Epithelial cell of proximal tubule (primary cell): ENCODE results near the gene RALGPS1. TPM values are rescaled to one million over a fixed set of nuclear protein-coding genes. Genes with fewer than 3 reads are reported as not detected.

Experiments
- DNase-seq: peaks from one replicate; pipeline ENCODE4 v3.0.0-alpha.2; 2011; ENCODE audit warnings: low read depth
- H3K4me3 ChIP-seq: 2 replicates; pipeline ENCODE4 v1.5.1; 2011; ENCODE audit warnings: low read depth, mild to moderate bottlenecking, low read length
- CTCF ChIP-seq: conservative IDR thresholded peaks from 2 replicates; pipeline ENCODE4 v1.5.1; 2012; ENCODE audit warnings: low read depth, mild to moderate bottlenecking, low read length
- total RNA-seq: library from RNA; depleted of rRNA; stranded (reverse); fragments of >200 nt; gene quantifications from 2 replicates; pipeline ENCODE4 v1.2.3, GENCODE V29; 2015

RALGPS1 gene
- total RNA-seq, 1 donor from 2014 or later, result 4.0 TPM

DNA sequence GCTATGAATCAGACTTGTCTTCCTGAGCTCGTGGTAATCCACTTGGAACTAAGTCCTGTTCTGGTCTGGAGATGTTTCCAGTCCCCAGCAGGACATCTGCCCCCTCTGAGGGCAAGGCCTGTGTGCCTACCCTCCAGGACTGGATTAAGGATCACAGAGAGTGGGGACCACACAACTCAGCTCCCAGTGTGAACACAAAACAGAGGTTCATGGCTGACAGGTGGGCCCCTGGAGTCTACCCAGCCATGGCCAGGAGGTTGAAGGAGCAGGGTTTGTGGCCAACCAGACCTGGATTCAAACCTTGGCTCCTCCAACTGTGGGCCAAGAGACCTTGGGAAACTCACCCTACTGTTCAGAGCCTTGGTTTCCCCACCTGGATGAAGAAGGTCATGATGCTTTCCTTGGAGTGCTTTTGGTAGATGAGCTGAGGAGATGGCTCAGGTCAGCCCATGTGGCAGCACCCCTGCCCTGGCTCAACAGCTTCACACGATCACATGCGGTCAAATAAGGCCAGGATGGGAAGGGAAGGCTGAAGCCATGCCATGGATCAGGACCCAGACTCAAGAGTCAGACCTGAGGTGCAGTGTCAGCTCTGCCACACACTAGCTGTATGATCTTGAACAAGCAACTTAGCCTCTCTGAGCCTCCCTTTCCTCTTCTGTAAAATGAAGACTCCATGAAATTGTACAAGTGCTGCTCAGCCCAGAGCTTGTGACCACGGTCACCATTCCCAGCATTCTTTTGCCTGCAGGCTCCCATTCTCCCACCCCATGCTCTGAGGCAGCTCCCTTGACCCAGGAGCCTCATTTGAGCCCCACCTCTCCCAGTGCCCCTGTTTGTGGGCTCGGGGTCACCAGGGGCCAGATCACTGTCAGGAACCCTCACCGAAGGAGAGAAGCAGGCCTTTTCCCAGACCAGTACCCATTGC lies 235.1 kb downstream of the RALGPS1 start:
- DNase-seq, result no peak
- TF ChIP-seq CTCF, result no peak
- H3K4me3 ChIP-seq, result no peak overlapping the region

DNA sequence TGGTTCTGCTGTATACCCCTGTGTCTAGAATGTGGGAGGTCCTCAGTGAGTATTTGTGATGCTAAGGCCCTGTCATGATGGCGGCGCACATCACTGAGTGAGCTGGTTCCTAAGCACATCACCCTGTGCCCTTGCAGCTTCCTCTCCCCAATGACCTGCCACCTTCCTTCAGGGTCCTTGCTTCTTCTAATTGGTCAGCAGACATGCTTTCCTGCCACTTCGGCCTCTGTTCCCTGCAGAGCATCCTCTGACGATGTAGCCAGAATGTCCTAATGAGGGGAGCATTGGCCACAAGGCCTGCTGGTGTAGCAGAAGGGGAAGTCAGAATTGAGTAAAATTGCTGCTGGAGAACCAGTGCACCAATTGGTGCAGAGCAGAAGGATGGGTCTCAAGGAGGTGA lies 238.9 kb downstream of the RALGPS1 start:
- no peak for DNase-seq
- TF ChIP-seq CTCF, result no peak
- no peak overlapping the region for H3K4me3 ChIP-seq

DNA sequence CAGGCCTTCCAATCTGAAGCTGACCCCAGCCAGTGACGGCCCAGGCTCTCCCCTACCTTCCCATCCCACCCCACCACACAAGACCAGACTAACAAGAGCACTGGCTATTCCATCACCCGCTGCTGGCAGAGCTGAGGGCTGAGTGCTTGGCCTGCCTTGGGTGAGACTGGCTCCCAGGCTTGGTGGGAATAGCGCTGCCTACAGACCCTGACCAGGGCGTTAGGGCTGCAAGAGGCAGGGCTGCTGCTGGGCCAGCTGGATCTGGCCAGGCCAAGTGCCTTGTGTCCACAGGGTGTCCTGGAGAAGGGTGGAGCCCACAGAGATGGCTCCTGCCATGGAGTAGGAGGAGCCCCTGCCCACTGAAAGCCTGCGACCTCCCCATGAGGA lies 239.4 kb downstream of the RALGPS1 start:
- no peak overlapping the region for H3K4me3 ChIP-seq
- DNase-seq, result no peak
- TF ChIP-seq CTCF, result no peak

GRCh38 chr9:127154390-127155191 lies 240.0 kb downstream of the RALGPS1 start:
- H3K4me3 ChIP-seq, result no peak overlapping the region
- no peak for DNase-seq
- TF ChIP-seq CTCF, result no peak

DNA sequence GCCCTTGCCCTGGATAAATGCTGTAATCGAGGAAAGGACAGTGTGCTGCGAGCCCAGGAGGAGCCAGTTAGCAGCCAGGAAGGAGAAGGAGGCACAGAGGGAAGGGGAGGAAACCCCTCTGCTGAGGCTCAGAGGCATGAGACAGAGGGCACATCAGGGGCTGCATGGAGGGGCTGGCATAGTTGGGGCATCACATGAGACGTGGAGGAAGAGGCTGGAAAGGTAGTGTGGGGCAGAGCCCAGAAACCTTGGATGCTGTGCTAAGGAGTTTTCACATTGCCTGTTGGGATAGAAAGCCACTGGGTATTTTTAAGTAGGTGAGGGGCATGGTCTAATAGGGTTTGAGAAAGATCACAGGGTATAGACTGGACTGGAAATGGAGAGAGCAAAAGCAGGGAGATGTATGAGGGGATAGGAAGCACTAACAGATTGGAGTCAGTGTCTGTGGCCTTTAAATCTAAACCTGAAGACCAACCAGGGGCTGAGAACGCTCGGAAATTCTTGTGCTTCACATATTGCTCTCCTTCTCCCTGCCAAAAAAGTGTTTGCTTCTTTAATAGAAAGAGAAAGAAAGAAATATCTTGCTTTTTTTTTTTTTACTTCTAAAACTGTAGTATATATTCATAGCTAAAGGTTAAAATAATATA lies 240.9 kb downstream of the RALGPS1 start:
- no peak for DNase-seq
- no peak for TF ChIP-seq CTCF
- H3K4me3 ChIP-seq, result no peak overlapping the region

DNA sequence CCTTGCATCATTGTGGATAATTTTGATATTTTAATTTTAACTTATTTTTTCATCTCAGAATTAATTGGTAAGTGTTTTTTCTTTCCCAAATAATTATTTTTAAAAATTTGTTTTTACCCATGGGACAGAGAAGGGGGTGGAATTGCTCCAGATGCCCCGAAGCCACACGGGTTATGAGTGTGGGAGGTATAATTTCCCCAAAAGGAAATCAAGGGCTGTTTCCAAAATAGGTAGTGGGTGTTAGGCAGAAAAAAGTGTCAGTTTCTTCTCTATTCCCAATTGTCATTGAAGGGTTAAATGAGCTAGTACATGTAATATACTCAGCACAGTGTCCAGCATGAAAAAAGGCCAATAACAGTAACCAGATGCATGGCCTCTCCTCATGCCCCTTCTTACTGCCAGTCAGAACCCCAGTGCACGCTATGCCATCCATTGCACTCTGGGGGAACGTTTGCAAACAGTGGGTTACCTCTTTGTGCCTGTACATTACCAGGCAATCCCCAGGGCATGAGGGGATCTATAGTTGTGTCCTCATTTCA lies 244.3 kb downstream of the RALGPS1 start:
- DNase-seq, result no peak
- no peak overlapping the region for H3K4me3 ChIP-seq
- no peak for TF ChIP-seq CTCF
